ENCODE data around the gene TNFAIP3.

TNFAIP3 gene

GRCh38 chr6:137927777-137928218, 60.7 kb downstream of the TNFAIP3 start:
- Histone ChIP-seq H3K27ac (ENCODE audit: low read depth, low read length) (no peak overlapping the region), H3K4me1 (ENCODE audit: control insufficient read depth, insufficient read depth, low read length) (peaks cover 18% of the 10 kb centered on the region), H3K4me3 (ENCODE audit: low read depth, low read length) (no peak overlapping the region), H3K9ac (ENCODE audit: low read length) (no peak overlapping the region), H3K36me3 (ENCODE audit: control insufficient read depth, insufficient read depth, low read length) (no peaks in the 10 kb centered on the region), H3K27me3 (ENCODE audit: control insufficient read depth, insufficient read depth, low read length) (no peaks in the 10 kb centered on the region), H3K9me3 (ENCODE audit: control insufficient read depth, insufficient read depth, low read depth, low read length) (no peaks in the 10 kb centered on the region)

- H3K36me3 ChIP-seq (ENCODE audit: control insufficient read depth, insufficient read depth, low read length): no peaks in the 10 kb centered on the region
- H3K4me1 ChIP-seq (ENCODE audit: control insufficient read depth, insufficient read depth, low read length): peaks cover 18% of the 10 kb centered on the region
- no peak overlapping the region for H3K27ac ChIP-seq (ENCODE audit: low read depth, low read length)
- H3K27me3 ChIP-seq (ENCODE audit: control insufficient read depth, insufficient read depth, low read length): no peaks in the 10 kb centered on the region
- H3K9me3 ChIP-seq (ENCODE audit: control insufficient read depth, insufficient read depth, low read depth, low read length): no peaks in the 10 kb centered on the region
- H3K9ac ChIP-seq (ENCODE audit: low read length): no peak overlapping the region
- H3K4me3 ChIP-seq (ENCODE audit: low read depth, low read length): no peak overlapping the region
Measured at GRCh38 chr6:137928286-137928685, 61.2 kb downstream of the TNFAIP3 start.

- Histone ChIP-seq H3K4me3 (ENCODE audit: low read depth, low read length) (no peak overlapping the region), H3K9me3 (ENCODE audit: control insufficient read depth, insufficient read depth, low read depth, low read length) (0 out of 2 replicates have a peak, but pooled peaks cover 5% of the 10 kb centered on the region), H3K27ac (ENCODE audit: low read depth, low read length) (no peak overlapping the region), H3K9ac (ENCODE audit: low read length) (no peak overlapping the region), H3K4me1 (ENCODE audit: control insufficient read depth, insufficient read depth, low read length) (peaks cover under 1% of the 10 kb centered on the region; the same call in 1 of the 2 replicates), H3K36me3 (ENCODE audit: control insufficient read depth, insufficient read depth, low read length) (no peaks in the 10 kb centered on the region), H3K27me3 (ENCODE audit: control insufficient read depth, insufficient read depth, low read length) (no peaks in the 10 kb centered on the region)
Measured at GRCh38 chr6:137931849-137932465, 64.9 kb downstream of the TNFAIP3 start.
